ENCODE results near the gene CACNA1B.
"Not testable (repeated sequence)": the region's sequence is repeated elsewhere in the genome, so short reads cannot be mapped to it uniquely, and the experiment has no call there.

Gene CACNA1B

GRCh38 chr9:138112090-138112748 is 234.6 kb downstream of the CACNA1B start:
- no peak for DNase-seq (ENCODE audit: low read depth, low spot score)

- DNase-seq (ENCODE audit: low read depth, low spot score): no peak
Observed at GRCh38 chr9:138112791-138113600, 235.4 kb downstream of the CACNA1B start.

DNA sequence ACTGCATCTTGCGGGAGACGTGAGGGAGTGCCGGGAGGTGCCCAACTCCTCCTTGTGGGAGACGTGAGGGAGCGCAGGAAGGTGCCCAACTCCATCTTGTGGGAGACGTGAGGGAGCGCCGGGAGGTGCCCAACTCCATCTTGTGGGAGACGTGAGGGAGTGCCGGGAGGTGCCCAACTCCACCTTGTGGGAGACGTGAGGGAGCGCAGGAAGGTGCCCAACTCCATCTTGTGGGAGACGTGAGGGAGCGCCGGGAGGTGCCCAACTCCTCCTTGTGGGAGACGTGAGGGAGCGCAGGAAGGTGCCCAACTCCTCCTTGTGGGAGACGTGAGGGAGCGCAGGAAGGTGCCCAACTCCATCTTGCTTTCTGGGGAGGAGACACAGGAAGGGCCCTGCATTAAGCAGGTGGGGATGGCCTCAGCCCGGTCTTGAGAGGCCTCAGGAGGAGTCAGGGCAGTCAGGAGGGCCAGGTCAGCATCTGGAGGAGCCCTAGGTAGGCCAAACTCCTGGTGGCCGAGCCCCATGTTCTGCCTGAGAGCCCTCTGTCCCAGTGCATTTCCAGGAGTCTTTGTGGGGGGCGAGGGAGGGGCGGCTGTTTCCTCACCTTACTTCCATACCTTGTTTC is 236.2 kb downstream of the CACNA1B start:
- not testable (repeated sequence) for DNase-seq (ENCODE audit: low read depth, low spot score)

GRCh38 chr9:138114501-138115245 is 237.1 kb downstream of the CACNA1B start:
- DNase-seq (ENCODE audit: low read depth, low spot score): no peak

GRCh38 chr9:138115506-138115905 is 237.9 kb downstream of the CACNA1B start:
- no peak for DNase-seq (ENCODE audit: low read depth, low spot score)

- DNase-seq (ENCODE audit: low read depth, low spot score): no peak
Observed at GRCh38 chr9:138116521-138116920, 238.9 kb downstream of the CACNA1B start.

GRCh38 chr9:138117101-138117750 is 239.6 kb downstream of the CACNA1B start:
- no peak for DNase-seq (ENCODE audit: low read depth, low spot score)

- DNase-seq (ENCODE audit: low read depth, low spot score): no peak
Observed at GRCh38 chr9:138117836-138118235, 240.3 kb downstream of the CACNA1B start.

DNA sequence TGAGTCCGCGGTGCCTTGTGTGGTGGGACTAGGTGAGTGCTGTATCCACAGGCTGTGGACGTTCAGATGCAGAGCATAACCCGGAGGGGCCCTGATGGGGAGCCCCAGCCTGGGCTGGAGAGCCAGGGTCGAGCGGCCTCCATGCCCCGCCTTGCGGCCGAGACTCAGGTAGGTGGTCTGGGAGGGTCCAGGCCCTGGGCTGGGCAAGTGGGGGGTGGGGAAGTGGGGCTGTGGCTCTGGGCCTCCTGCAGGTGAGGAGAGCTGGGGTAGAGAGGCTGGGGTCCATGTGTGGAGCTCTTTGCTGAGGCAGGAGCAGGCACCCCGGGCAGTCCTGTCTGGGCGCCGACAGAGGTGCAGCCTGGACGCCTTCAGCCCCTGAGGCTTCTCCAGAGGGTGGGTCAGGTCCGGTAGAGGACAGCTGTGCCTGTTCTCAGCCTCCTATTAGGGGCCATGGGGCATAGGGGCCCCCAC is 241.1 kb downstream of the CACNA1B start:
- DNase-seq (ENCODE audit: low read depth, low spot score): no peak

GRCh38 chr9:138119202-138120027 is 241.8 kb downstream of the CACNA1B start:
- no peak for DNase-seq (ENCODE audit: low read depth, low spot score)

GRCh38 chr9:138120072-138120471 is 242.5 kb downstream of the CACNA1B start:
- no peak for DNase-seq (ENCODE audit: low read depth, low spot score)

DNA sequence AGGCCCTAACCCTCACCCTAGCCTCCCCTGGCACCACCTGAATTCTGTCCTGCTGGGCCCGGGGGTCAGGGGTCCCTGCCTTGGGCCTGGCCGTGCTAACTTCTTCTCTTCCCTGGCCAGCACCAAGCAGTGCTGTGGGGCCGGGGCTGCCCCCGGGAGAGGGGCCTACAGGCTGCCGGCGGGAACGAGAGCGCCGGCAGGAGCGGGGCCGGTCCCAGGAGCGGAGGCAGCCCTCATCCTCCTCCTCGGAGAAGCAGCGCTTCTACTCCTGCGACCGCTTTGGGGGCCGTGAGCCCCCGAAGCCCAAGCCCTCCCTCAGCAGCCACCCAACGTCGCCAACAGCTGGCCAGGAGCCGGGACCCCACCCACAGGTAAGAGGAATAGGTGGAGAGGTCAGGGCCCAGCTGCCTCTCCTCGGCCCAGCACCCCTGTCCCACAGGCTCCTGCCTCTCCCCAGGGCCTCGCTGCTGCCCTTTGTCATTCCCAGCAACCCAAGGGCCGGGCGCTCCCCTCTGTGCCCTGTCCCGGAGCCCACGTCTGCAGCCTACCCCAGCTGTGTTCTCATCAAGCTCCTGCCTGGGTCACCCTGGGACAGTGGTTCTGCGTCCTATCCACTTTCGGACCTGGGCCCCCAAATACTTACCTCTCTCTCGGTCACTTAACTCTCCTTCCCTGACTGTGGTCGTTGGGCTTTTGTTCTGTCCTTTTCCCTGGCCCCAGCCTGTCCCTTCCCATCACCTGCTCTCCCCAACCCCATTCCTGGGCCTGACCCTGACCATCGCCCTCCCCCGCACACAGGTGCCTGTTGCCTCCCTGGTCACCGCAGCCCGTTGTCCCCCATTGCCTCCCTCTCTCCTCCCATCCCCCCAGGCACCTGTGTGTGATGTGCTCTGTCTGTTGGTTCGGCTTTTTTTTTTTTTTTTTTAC is 243.2 kb downstream of the CACNA1B start:
- no peak for DNase-seq (ENCODE audit: low read depth, low spot score)

DNA sequence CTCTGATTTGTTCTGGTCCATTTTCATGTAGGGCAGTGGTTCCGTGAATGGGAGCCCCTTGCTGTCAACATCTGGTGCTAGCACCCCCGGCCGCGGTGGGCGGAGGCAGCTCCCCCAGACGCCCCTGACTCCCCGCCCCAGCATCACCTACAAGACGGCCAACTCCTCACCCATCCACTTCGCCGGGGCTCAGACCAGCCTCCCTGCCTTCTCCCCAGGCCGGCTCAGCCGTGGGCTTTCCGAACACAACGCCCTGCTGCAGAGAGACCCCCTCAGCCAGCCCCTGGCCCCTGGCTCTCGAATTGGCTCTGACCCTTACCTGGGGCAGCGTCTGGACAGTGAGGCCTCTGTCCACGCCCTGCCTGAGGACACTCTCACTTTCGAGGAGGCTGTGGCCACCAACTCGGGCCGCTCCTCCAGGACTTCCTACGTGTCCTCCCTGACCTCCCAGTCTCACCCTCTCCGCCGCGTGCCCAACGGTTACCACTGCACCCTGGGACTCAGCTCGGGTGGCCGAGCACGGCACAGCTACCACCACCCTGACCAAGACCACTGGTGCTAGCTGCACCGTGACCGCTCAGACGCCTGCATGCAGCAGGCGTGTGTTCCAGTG is 244.0 kb downstream of the CACNA1B start:
- DNase-seq (ENCODE audit: low read depth, low spot score): no peak

DNA sequence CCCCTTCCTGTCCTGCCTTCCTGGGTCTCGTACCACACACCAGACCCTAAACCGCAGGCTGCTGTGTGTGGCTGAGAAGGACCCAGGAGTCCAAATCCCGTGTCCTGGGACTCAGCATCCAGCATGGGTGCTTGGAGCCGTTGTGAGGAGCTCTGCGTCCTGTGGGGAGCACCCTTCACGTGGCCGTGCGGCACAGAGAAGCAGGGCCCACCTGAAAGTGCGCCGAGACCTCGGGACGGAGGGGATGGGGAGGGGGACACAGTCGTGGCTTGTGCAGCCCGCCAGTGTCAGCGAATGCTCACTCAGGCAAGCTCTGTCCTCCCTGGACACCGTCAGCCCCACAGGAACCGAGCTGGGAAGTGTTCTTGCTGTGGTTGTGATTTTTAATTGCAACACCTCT is 244.6 kb downstream of the CACNA1B start:
- DNase-seq (ENCODE audit: low read depth, low spot score): no peak

DNA sequence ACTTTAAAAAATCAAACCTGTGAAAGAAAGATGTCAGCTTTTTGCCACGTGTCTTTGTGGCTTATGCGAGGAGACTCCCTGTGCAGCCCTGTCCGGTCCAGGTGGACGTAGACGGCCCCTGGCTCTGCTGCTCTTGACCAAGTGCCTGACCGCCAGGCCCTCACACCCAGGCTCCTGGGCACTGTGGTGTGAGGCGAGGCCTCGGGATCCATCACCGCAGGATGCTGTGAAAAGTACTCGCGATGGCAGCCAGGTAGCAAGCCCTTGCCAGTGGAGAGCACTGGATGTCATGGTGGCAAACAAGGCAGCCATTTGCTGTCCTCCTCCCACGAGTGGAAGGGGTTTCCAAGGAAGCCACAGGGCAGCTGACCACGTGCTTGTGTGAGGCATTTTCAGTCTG is 245.1 kb downstream of the CACNA1B start:
- DNase-seq (ENCODE audit: low read depth, low spot score): no peak

DNA sequence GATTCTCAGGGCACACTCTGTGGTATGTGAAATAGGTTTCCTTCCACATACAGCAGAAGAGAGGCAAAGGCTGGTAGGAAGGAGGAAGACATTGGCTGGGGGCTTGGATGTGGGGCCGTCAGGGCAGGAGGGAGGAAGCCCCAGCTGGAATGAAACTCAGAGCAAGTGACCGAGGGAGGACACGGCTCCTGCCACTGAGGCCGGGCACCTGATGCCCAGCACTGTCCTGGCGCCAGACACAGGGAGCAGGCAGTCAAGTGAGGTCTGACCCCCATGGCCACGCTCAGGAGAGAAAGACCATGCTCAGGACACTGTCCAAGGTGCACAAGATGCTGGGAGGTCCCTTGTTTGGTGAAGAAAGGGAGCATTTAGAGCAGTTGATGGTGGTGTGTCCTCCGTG is 245.5 kb downstream of the CACNA1B start:
- no peak for DNase-seq (ENCODE audit: low read depth, low spot score)

DNA sequence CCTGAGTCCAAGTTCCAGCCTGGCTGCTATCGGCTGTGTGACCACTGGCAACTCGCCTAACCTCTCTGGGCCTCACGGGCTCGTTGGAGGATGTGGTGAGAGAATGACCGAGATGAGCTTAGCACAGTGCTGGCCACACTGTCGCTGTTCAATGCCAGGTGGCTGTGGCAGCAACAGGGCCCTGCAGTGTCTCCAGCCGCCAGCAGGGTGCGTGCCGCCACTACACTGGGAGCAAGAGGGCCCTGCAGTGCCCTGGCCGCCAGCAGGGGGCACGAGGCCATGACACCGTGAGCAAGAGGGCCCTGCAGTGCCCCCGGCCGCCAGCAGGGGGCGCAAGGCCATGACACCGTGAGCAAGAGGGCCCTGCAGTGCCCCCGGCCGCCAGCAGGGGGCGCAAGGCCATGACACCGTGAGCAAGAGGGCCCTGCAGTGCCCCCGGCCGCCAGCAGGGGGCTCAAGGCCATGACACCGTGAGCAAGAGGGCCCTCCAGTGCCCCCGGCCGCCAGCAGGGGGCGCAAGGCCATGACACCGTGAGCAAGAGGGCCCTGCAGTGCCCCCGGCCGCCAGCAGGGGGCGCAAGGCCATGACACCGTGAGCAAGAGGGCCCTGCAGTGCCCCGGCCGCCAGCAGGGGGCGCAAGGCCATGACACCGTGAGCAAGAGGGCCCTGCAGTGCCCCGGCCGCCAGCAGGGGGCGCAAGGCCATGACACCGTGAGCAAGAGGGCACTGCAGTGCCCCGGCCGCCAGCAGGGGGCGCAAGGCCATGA is 248.7 kb downstream of the CACNA1B start:
- DNase-seq (ENCODE audit: low read depth, low spot score): not testable (repeated sequence)
